OCI-LY3 (cell line): ENCODE data around the gene ADGRV1.
"Not testable (repeated sequence)": the region's sequence is repeated elsewhere in the genome, so short reads cannot be mapped to it uniquely, and the experiment has no call there.

Experiments used
- EZH2phosphoT487 ChIP-seq: fragments of 200-600 bp; shearing (Covaris generic); IDR thresholded peaks from 2 replicates; pipeline ENCODE4 v1.6.1; 2018; ENCODE audit warnings: antibody characterized with exemption, mixed run types, low read depth
- TF ChIP-seq, protein P1 (sequence below): fragments of 200-600, 300-600 bp; sonication (generic); IDR thresholded peaks from 2 replicates; pipeline ENCODE4 v1.5.1; 2014; ENCODE audit warnings: antibody characterized with exemption, low read length, low read depth

DNA sequence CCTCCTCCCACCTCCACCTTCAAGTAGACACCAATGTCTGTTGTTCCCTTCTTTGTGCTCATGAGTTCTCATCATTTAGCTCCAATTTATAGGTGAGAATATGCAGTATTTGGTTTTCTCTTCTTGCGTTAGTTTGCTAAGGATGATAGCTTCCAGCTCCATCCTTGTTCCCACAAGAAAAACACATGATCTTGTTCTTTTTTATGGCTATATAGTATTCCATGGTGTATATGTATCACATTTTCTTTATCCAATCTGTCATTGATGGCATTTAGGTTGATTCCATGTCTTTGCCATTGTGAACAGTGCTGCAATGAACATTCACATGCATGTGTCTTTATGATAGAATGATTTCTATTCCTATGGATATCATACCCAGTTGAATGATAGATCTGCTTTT lies 454.3 kb downstream of the ADGRV1 start:
- TF ChIP-seq, protein P1, sequence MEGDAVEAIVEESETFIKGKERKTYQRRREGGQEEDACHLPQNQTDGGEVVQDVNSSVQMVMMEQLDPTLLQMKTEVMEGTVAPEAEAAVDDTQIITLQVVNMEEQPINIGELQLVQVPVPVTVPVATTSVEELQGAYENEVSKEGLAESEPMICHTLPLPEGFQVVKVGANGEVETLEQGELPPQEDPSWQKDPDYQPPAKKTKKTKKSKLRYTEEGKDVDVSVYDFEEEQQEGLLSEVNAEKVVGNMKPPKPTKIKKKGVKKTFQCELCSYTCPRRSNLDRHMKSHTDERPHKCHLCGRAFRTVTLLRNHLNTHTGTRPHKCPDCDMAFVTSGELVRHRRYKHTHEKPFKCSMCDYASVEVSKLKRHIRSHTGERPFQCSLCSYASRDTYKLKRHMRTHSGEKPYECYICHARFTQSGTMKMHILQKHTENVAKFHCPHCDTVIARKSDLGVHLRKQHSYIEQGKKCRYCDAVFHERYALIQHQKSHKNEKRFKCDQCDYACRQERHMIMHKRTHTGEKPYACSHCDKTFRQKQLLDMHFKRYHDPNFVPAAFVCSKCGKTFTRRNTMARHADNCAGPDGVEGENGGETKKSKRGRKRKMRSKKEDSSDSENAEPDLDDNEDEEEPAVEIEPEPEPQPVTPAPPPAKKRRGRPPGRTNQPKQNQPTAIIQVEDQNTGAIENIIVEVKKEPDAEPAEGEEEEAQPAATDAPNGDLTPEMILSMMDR, result not testable (repeated sequence)
- TF ChIP-seq EZH2phosphoT487, result not testable (repeated sequence)
